Common myeloid progenitor, CD34-positive (primary cell): ENCODE data around the gene TFEB.
A peak's percentile ranks its signal among the peaks of the same experiment; 100 is the strongest.

Source experiments
- CTCF ChIA-PET: fragments of 350-600 bp; sonication (Branson Sonifier 250); formaldehyde crosslinking; loops from one replicate; lab custom pipeline; 2021; ENCODE audit warnings: antibody characterized with exemption; lab: Charles Lee
- POLR2A ChIA-PET: fragments of 350-600 bp; sonication (Branson Sonifier 250); formaldehyde crosslinking; loops from one replicate; lab custom pipeline; 2021; ENCODE audit warnings: antibody characterized with exemption; lab: Charles Lee
- DNase-seq, 3 donors: peaks; one replicate each; pipeline versions ENCODE4 v3.0.0 to v3.0.0-alpha.2; 2013
- H3K27ac ChIP-seq, 2 experiments: 1 replicate in 1 of 2; 2 replicates in 1 of 2; pipeline ENCODE4 v1.7.0; 2013; ENCODE audit warnings: inconsistent platforms in 2 of 2, low read length in 2 of 2, mild to moderate bottlenecking in 2 of 2, low read depth in 1 of 2, moderate library complexity in 1 of 2; ENCODE audit not compliant: severe bottlenecking in 2 of 2, insufficient read depth in 1 of 2, poor library complexity in 1 of 2
- H3K27me3 ChIP-seq, 5 experiments: replicated peaks in 2 of 5; 1 replicate in 3 of 5; 2 replicates in 2 of 5; pipeline versions ENCODE4 v1.6.1 to v1.7.0; 2013; ENCODE audit warnings: low read length in 4 of 5, mild to moderate bottlenecking in 2 of 5, moderate library complexity in 2 of 5, inconsistent platforms in 1 of 5; ENCODE audit not compliant: insufficient read depth in 5 of 5, control insufficient read depth in 4 of 5
- H3K36me3 ChIP-seq, 4 experiments: 1 replicate in 2 of 4; 2 replicates in 2 of 4; pipeline versions ENCODE4 v1.6.1 to v1.7.0; 2013; ENCODE audit warnings: low read length in 3 of 4, control low read depth in 1 of 4, mild to moderate bottlenecking in 1 of 4; ENCODE audit not compliant: control insufficient read depth in 4 of 4, insufficient read depth in 4 of 4
- H3K4me1 ChIP-seq, 4 experiments: 1 replicate in 3 of 4; 2 replicates in 1 of 4; pipeline versions ENCODE4 v1.6.1 to v1.7.1; 2013; ENCODE audit warnings: low read length in 3 of 4, mild to moderate bottlenecking in 3 of 4, control low read depth in 1 of 4, inconsistent platforms in 1 of 4, moderate library complexity in 1 of 4; ENCODE audit not compliant: control insufficient read depth in 4 of 4, insufficient read depth in 4 of 4; ENCODE audit errors: control extremely low read depth in 1 of 4
- H3K4me3 ChIP-seq, 7 experiments: 1 replicate in 4 of 7; 2 replicates in 3 of 7; pipeline versions ENCODE4 v1.5.1 to v1.7.0; 2013; ENCODE audit warnings: mild to moderate bottlenecking in 7 of 7, low read length in 6 of 7, moderate library complexity in 6 of 7, inconsistent platforms in 2 of 7, low read depth in 2 of 7, control low read depth in 1 of 7; ENCODE audit not compliant: insufficient read depth in 4 of 7, control insufficient read depth in 1 of 7; ENCODE audit errors: extremely low read depth in 1 of 7
- H3K9me3 ChIP-seq, 5 experiments: 1 replicate in 4 of 5; 2 replicates in 1 of 5; pipeline versions ENCODE4 v1.6.1 to v1.7.1; 2013; ENCODE audit warnings: low read length in 4 of 5, mild to moderate bottlenecking in 2 of 5, inconsistent platforms in 1 of 5, low read depth in 1 of 5, moderate library complexity in 1 of 5; ENCODE audit not compliant: control insufficient read depth in 4 of 5, insufficient read depth in 2 of 5; ENCODE audit errors: control extremely low read depth in 1 of 5
- WGBS: methylation state at CpG from one replicate; pipeline ENCODE4 v1.1.5; 2013; ENCODE audit not compliant: insufficient coverage; 5-methylcytosine and 5-hydroxymethylcytosine counted together

Gene TFEB

GRCh38 chr6:41642960-41643898, 92.2 kb downstream of the TFEB start:
- Histone ChIP-seq H3K4me3 (no peak overlapping the region), H3K9me3 (no peaks in the 10 kb centered on the region), H3K36me3 (peaks cover 0 to 3% (median 0%) of the 10 kb centered on the region in 4 experiments), H3K27ac (no peak overlapping the region), H3K27me3 (peaks cover 0 to 36% (median 11%) of the 10 kb centered on the region in 5 experiments), H3K4me1 (peaks cover 0 to 34% (median 14%) of the 10 kb centered on the region in 4 experiments)
- DNase-seq = peak in 1 of 3 donors; percentile 25
- POLR2A ChIA-PET = no interaction called here
- WGBS = 61% methylated on average over 9 of the region's 10 CpGs
- CTCF ChIA-PET = no interaction called here

DNA sequence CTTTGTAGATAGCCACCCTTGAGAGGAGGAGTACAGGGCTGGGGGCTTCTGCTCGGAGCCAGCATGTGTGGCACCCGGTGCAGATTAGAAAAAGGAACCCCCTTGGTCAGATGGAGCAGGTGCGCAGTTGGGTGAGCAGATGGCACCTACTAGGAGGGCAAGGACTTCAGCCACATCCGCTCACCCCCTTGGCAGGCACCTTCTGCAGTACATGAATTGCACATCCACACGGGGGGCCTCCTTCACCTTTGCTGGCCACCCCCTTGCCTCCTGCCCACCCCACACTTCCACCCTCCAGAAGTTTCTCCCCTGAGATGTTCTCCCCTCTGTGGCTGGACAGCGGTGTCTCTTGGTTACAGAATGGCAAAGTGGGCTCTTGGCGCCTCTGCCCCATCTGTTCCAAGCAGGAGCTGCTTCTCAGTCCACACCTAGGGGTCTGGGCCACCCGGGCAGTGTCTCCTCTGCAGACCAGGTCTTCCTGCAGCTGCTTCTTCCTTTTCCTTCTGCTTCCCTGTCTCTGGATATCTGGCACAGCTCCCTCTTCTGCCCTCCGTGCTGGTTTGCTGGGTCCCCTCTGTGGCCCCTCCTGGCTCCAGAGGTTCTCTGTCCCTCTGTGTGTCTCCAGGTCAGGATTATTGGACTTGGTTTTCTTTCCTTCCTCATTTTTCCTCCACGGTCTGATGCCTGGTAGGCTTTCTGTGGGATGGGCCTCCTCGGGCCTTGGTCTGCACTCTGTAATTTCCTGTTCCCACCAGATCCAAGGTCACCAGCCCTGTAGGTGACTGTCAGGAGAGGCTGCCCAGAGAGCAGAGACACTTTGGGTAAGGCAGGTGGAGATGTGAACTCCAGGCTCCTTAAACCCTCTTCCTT, 93.1 kb downstream of the TFEB start:
- H3K27me3 ChIP-seq = peaks cover 0 to 45% (median 15%) of the 10 kb centered on the region in 5 experiments

DNA sequence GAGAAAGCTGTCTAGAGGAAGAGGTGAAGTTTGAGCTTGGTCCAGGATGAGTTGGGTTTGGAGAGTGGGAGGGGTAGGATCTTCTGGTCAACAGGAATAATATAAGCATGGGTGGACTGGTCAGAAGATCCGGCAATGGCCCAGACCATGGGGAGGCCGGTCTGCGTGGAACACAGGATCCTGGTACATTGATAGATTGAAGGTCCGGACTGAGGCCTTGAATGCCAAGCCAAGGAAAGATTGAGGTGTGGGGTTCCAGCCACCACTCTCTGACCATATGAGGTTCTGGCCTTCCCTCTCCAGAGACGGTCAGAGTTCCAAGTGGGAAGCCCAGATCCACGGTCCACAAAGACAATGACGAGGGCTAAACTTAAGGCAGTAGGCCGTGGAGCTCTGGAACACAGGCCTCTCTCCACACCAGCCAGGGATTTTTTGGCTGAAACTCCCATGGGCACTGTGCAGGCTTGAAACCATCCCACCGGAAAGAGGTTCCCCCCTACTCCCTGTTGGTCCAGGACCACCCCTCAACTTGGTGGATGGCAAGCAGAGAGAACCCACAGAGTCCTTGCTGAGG, 94.0 kb downstream of the TFEB start:
- H3K9me3 ChIP-seq = no peaks in the 10 kb centered on the region
- no peak for DNase-seq
- H3K4me3 ChIP-seq = no peak overlapping the region
- ChIA-PET CTCF (interaction anchor here (1.2 kb wide), 1 partner anchor 39 kb away, joined by 3 read pairs; no protein-coding TSS in a partner anchor), POLR2A (interaction anchor here (0.6 kb wide), 1 partner anchor 238 kb away, joined by 4 read pairs; no protein-coding TSS in a partner anchor)
- H3K27ac ChIP-seq = no peak overlapping the region
- 96% methylated on average over 9 of the region's 9 CpGs for WGBS
- peaks cover 0 to 54% (median 15%) of the 10 kb centered on the region in 5 experiments for H3K27me3 ChIP-seq
- peaks cover 0 to 41% (median 25%) of the 10 kb centered on the region in 4 experiments for H3K4me1 ChIP-seq
- no peaks in the 10 kb centered on the region for H3K36me3 ChIP-seq

More for the DNA sequence above, 93.1 kb downstream of the TFEB start:
- H3K36me3 ChIP-seq = peaks cover 0 to 3% (median 0%) of the 10 kb centered on the region in 4 experiments
- H3K9me3 ChIP-seq = no peaks in the 10 kb centered on the region
- H3K4me1 ChIP-seq = peaks cover 0 to 41% (median 23%) of the 10 kb centered on the region in 4 experiments
- WGBS = 81% methylated on average over 11 of the region's 11 CpGs
- POLR2A ChIA-PET = interaction anchor here (0.6 kb wide), 1 partner anchor 237 kb away, joined by 4 read pairs; no protein-coding TSS in a partner anchor
- H3K27ac ChIP-seq = no peak overlapping the region
- H3K4me3 ChIP-seq = no peak overlapping the region
- CTCF ChIA-PET = interaction anchor here (1.2 kb wide), 1 partner anchor 39 kb away, joined by 3 read pairs; no protein-coding TSS in a partner anchor
- DNase-seq = no peak

DNA sequence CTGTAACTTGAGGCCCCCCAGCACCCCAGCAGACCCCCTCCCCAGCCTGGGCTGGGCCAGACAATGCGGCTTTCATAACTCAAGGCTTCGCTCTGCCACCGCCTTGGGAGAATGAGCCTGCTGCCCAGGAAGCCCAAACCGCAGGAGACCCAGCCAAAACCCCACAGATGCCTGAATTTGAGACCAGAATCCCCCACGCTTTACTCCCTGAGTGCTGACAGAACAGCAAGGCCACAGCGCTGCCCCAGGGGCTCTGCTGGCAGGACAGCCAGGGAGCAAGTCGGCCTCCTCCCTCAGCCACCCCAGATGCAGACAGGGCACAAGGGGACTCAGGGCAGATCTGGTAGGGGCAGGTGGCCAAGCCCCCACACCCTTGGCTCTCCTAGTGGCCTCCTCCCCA, 95.0 kb downstream of the TFEB start:
- ChIA-PET POLR2A (interaction anchor here (0.7 kb wide), 1 partner anchor 931 kb away, joined by 3 read pairs; no protein-coding TSS in a partner anchor), CTCF (no interaction called here)
- Histone ChIP-seq H3K36me3 (no peaks in the 10 kb centered on the region), H3K9me3 (no peaks in the 10 kb centered on the region), H3K27ac (no peak overlapping the region), H3K4me3 (no peak overlapping the region), H3K27me3 (peaks cover 0 to 60% (median 15%) of the 10 kb centered on the region in 5 experiments), H3K4me1 (peaks cover 0 to 37% (median 28%) of the 10 kb centered on the region in 4 experiments)
- no peak for DNase-seq
- 98% methylated on average over 6 of the region's 7 CpGs for WGBS

GRCh38 chr6:41639809-41640371, 95.5 kb downstream of the TFEB start:
- 96% methylated on average over 3 of the region's 8 CpGs for WGBS

More at GRCh38 chr6:41639809-41640371, 95.5 kb downstream of the TFEB start:
- Histone ChIP-seq H3K4me3 (no peak overlapping the region), H3K9me3 (no peaks in the 10 kb centered on the region), H3K27ac (no peak overlapping the region), H3K4me1 (peaks cover 0 to 40% (median 33%) of the 10 kb centered on the region in 4 experiments), H3K36me3 (no peaks in the 10 kb centered on the region), H3K27me3 (peaks cover 0 to 60% (median 15%) of the 10 kb centered on the region in 5 experiments)
- ChIA-PET CTCF (no interaction called here), POLR2A (no interaction called here)
- no peak for DNase-seq
